ENCODE measurements around the gene PKDCC. TPM values are rescaled to one million over a fixed set of nuclear protein-coding genes. Genes with fewer than 3 reads are reported as not detected.

The PKDCC gene
- total and polyA plus RNA-seq, 2 of the 8 experiments (the other 6 are each of a cell fraction or from before 2014, with no cell fraction given) = 49.9 to 80.1 TPM

DNA sequence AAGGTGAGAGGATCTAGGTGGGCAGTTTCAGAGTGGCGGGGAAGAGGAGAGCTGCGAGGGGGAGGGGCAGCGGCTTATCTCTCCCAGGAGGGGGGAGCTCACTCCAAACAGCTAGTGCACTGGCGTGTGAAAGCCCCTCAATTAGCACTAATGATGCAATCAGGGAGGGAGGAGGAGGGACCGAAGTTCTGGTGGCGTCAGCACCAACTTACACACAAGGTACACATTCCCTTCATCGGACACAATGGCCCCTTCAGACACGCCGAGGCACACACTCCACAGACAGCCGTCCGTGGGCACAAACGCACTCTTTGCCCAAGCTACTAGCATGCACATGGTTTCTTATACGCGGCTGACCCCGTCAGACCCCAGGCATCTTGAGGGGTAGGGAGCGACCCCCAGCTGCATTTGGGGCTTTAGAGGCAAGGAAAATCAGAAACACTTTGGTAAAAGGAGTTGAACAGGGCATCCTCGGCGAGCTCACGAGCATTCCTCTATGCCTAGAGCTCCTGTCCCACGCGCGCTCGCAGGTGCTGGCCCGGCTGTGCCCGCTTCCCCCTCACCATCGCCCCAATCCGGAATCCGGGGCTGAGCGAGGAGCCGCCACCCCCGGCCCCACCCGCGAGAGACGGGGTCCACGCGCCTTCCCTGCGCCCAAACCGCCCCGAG lies 868 bp upstream of the PKDCC start (continued):
- TF ChIP-seq NANOG (IDR thresholded peaks at IDR 0.05; ENCODE audit: insufficient read depth, low read depth, low read length, poor library complexity, severe bottlenecking) (peak; percentile 8), EZH2 (IDR thresholded peaks at IDR 0.05; ENCODE audit: low read depth, low read length, severe bottlenecking) (no peak), TAF7 (optimal IDR thresholded peaks at IDR 0.05; ENCODE audit: borderline replicate concordance, low read depth, low read length) (no peak), MAFK (IDR thresholded peaks at IDR 0.05; ENCODE audit: low read depth, low read length) (no peak), FOSL1 (IDR thresholded peaks at IDR 0.05; ENCODE audit: insufficient read depth, low read depth, low read length) (no peak), POLR2AphosphoS5 (IDR thresholded peaks at IDR 0.05; ENCODE audit: low read depth, low read length) (peak; percentile 77), SRF (IDR thresholded peaks at IDR 0.05; ENCODE audit: low read depth, low read length) (no peak)
- TF ChIP-seq, protein P1, sequence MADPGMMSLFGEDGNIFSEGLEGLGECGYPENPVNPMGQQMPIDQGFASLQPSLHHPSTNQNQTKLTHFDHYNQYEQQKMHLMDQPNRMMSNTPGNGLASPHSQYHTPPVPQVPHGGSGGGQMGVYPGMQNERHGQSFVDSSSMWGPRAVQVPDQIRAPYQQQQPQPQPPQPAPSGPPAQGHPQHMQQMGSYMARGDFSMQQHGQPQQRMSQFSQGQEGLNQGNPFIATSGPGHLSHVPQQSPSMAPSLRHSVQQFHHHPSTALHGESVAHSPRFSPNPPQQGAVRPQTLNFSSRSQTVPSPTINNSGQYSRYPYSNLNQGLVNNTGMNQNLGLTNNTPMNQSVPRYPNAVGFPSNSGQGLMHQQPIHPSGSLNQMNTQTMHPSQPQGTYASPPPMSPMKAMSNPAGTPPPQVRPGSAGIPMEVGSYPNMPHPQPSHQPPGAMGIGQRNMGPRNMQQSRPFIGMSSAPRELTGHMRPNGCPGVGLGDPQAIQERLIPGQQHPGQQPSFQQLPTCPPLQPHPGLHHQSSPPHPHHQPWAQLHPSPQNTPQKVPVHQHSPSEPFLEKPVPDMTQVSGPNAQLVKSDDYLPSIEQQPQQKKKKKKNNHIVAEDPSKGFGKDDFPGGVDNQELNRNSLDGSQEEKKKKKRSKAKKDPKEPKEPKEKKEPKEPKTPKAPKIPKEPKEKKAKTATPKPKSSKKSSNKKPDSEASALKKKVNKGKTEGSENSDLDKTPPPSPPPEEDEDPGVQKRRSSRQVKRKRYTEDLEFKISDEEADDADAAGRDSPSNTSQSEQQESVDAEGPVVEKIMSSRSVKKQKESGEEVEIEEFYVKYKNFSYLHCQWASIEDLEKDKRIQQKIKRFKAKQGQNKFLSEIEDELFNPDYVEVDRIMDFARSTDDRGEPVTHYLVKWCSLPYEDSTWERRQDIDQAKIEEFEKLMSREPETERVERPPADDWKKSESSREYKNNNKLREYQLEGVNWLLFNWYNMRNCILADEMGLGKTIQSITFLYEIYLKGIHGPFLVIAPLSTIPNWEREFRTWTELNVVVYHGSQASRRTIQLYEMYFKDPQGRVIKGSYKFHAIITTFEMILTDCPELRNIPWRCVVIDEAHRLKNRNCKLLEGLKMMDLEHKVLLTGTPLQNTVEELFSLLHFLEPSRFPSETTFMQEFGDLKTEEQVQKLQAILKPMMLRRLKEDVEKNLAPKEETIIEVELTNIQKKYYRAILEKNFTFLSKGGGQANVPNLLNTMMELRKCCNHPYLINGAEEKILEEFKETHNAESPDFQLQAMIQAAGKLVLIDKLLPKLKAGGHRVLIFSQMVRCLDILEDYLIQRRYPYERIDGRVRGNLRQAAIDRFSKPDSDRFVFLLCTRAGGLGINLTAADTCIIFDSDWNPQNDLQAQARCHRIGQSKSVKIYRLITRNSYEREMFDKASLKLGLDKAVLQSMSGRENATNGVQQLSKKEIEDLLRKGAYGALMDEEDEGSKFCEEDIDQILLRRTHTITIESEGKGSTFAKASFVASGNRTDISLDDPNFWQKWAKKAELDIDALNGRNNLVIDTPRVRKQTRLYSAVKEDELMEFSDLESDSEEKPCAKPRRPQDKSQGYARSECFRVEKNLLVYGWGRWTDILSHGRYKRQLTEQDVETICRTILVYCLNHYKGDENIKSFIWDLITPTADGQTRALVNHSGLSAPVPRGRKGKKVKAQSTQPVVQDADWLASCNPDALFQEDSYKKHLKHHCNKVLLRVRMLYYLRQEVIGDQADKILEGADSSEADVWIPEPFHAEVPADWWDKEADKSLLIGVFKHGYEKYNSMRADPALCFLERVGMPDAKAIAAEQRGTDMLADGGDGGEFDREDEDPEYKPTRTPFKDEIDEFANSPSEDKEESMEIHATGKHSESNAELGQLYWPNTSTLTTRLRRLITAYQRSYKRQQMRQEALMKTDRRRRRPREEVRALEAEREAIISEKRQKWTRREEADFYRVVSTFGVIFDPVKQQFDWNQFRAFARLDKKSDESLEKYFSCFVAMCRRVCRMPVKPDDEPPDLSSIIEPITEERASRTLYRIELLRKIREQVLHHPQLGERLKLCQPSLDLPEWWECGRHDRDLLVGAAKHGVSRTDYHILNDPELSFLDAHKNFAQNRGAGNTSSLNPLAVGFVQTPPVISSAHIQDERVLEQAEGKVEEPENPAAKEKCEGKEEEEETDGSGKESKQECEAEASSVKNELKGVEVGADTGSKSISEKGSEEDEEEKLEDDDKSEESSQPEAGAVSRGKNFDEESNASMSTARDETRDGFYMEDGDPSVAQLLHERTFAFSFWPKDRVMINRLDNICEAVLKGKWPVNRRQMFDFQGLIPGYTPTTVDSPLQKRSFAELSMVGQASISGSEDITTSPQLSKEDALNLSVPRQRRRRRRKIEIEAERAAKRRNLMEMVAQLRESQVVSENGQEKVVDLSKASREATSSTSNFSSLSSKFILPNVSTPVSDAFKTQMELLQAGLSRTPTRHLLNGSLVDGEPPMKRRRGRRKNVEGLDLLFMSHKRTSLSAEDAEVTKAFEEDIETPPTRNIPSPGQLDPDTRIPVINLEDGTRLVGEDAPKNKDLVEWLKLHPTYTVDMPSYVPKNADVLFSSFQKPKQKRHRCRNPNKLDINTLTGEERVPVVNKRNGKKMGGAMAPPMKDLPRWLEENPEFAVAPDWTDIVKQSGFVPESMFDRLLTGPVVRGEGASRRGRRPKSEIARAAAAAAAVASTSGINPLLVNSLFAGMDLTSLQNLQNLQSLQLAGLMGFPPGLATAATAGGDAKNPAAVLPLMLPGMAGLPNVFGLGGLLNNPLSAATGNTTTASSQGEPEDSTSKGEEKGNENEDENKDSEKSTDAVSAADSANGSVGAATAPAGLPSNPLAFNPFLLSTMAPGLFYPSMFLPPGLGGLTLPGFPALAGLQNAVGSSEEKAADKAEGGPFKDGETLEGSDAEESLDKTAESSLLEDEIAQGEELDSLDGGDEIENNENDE (IDR thresholded peaks at IDR 0.05; ENCODE audit: insufficient replicate concordance, low read length) = no peak
- TF ChIP-seq, protein P2, sequence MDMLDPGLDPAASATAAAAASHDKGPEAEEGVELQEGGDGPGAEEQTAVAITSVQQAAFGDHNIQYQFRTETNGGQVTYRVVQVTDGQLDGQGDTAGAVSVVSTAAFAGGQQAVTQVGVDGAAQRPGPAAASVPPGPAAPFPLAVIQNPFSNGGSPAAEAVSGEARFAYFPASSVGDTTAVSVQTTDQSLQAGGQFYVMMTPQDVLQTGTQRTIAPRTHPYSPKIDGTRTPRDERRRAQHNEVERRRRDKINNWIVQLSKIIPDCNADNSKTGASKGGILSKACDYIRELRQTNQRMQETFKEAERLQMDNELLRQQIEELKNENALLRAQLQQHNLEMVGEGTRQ (IDR thresholded peaks at IDR 0.05; ENCODE audit: low read length) = no peak
